Measurements from ENCODE around the gene ABCD4.
"Not testable (repeated sequence)": the region's sequence is repeated elsewhere in the genome, so short reads cannot be mapped to it uniquely, and the experiment has no call there.

ABCD4 gene

DNA sequence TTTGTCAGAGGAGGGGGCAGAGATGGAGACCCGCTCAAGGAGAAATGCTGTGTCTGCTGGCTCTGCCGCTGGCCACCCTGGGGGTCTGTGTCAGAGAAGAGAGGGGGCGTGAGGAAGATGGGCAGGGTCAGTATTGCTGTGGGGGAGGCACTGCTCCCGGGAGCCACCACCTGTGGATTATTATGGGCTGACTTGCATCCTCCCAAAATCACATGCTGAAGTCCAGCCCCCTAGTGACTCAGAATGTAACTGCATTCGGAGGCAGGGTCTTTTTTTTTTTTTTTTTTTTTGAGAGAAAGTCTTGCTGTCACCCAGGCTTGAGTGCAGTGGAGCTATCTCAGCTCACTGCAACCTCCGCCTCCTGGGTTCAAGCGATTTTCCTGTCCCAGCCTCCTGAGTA, 12.3 kb downstream of the ABCD4 start:
- Mint-ChIP-seq H3K36me3 (ENCODE audit: low read depth) (peaks cover 99% of the 10 kb centered on the region), H3K4me1 (ENCODE audit: low read depth) (no peaks in the 10 kb centered on the region), H3K27me3 (no peaks in the 10 kb centered on the region), H3K9me3 (no peaks in the 10 kb centered on the region), H3K4me3 (no peak overlapping the region), H3K27ac (no peak overlapping the region)
- intact Hi-C loops (cut with micrococcal nuclease), result no loop called here

DNA sequence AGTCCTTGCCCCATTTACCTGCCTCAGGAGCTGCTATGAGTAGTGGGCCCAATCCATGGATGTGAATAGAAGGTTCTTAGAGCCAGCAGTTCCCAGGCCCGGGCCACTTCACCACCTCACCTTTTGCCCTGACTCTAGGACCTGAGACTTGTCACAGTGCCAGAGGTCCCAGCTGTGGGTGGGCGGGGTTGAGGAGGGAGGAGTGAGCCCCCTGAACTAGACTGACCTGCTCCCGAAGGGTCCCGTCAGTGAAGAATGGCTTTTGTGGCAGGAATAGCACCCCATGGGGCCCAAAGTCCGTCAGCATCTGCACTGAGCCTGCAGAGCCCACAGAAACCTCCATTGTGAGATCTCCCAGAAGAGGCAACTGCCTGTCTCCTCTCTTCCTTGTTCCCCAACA, 12.9 kb downstream of the ABCD4 start:
- H3K4me1 Mint-ChIP-seq (ENCODE audit: low read depth), result no peaks in the 10 kb centered on the region
- H3K9me3 Mint-ChIP-seq, result no peaks in the 10 kb centered on the region
- H3K36me3 Mint-ChIP-seq (ENCODE audit: low read depth), result peaks cover 96% of the 10 kb centered on the region
- H3K4me3 Mint-ChIP-seq, result no peak overlapping the region
- intact Hi-C loops (cut with micrococcal nuclease), result no loop called here
- H3K27ac Mint-ChIP-seq, result no peak overlapping the region
- no peaks in the 10 kb centered on the region for H3K27me3 Mint-ChIP-seq

DNA sequence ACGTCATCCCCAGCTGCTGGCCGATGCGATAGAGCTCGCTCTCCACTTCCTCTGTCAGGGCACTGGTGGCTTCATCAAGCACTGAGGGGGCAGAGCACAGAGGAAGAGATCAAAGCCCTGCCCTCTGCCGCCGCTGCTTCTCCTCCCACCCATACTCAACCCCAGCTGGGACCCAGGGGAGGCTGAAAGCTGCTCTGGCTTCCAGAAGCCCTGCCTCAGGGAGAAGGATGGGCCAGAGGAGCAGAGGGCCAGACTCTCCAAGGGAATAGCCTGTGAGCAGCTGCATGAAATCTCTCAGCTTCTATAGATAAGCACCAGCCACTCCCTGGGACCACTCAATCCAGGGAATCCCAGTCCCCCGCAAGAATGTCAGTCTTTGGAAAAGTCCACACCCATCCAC, 16.0 kb downstream of the ABCD4 start:
- peaks cover 92% of the 10 kb centered on the region for H3K36me3 Mint-ChIP-seq (ENCODE audit: low read depth)
- intact Hi-C loops (cut with micrococcal nuclease), result no loop called here
- no peak overlapping the region for H3K27ac Mint-ChIP-seq
- H3K4me1 Mint-ChIP-seq (ENCODE audit: low read depth), result no peaks in the 10 kb centered on the region
- H3K4me3 Mint-ChIP-seq, result no peak overlapping the region
- H3K27me3 Mint-ChIP-seq, result no peaks in the 10 kb centered on the region
- no peaks in the 10 kb centered on the region for H3K9me3 Mint-ChIP-seq

DNA sequence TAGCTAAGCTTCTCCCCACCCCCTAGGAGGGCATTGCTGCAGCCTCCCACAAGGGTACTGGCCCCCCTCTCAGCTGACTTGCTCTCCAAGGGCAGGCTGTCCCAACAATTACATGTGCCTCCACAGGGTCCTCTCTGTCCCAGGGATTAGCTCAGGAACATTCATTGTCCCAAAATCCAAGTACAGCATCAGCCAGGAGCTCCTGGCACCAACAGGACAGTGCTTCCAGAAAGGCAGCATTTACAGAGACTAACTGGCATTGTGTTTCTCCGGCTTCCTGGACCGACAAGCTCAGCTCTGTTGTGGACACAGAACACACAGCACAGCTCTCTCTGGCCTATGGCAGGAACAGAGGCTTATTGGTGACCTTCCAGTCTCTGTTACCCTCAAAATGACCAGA, 21.7 kb downstream of the ABCD4 start:
- Mint-ChIP-seq H3K27me3 (no peaks in the 10 kb centered on the region), H3K4me3 (no peak overlapping the region), H3K9me3 (peaks cover 9% of the 10 kb centered on the region), H3K27ac (no peak overlapping the region), H3K36me3 (ENCODE audit: low read depth) (peaks cover 36% of the 10 kb centered on the region), H3K4me1 (ENCODE audit: low read depth) (peaks cover 11% of the 10 kb centered on the region)
- intact Hi-C loops (cut with micrococcal nuclease), result no loop called here

DNA sequence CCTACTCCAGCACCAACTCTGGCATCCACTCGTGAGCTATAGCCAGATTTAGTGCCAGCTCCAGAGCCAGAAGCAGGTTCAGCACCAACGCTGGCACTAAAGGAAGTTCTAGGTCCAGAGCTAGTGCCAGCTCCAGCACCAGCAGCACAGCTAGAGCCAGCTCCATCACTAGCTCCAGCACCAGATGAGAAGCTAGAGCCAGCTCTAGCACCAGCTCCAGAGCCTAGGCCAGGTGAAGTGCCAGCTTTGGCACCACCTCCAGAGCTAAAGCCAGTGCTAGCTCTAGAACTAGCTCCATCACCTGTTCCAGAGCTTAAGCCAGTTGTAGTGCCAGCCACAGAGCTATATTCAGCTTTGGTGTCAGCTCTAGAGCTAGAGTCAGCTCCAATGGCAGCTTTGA, 24.7 kb downstream of the ABCD4 start:
- intact Hi-C loops (cut with micrococcal nuclease), result no loop called here
- H3K27ac Mint-ChIP-seq, result no peak overlapping the region
- H3K9me3 Mint-ChIP-seq, result peaks cover 9% of the 10 kb centered on the region
- H3K4me3 Mint-ChIP-seq, result no peak overlapping the region
- no peaks in the 10 kb centered on the region for H3K27me3 Mint-ChIP-seq
- H3K4me1 Mint-ChIP-seq (ENCODE audit: low read depth), result peaks cover 11% of the 10 kb centered on the region
- H3K36me3 Mint-ChIP-seq (ENCODE audit: low read depth), result peaks cover 8% of the 10 kb centered on the region

DNA sequence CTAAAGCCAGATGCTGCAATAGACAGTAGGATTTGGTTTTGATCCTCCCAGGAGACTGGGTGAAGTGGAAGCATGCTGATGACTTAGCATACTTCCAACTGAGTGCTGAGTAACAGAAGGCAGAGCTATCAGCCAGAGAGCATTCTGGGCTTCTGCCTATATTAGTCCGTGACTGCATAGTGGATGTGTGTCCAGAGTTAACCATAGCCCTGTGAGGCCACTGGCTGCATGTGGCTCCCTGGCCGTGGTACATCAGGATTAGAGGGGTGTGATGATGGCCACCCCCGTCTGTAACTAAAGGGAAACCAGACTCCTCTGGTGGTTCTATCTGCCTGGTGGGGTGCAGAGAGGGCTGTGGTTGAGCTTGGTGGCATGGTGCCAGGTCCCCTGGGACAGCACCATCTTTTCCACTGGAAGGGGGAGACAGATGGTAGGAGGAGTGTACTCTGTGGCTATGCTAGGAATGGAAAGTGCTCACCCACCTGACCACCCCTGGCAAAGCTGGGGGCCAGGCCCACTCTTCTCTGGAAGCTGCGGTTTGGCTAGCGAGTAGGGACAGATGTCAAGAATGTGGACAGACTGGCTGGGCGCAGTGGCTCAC, 27.4 kb downstream of the ABCD4 start:
- intact Hi-C loops (cut with micrococcal nuclease), result no loop called here
- Mint-ChIP-seq H3K27me3 (peaks cover 3% of the 10 kb centered on the region), H3K36me3 (ENCODE audit: low read depth) (no peaks in the 10 kb centered on the region), H3K4me3 (no peak overlapping the region), H3K4me1 (ENCODE audit: low read depth) (peaks cover 11% of the 10 kb centered on the region), H3K9me3 (peaks cover 9% of the 10 kb centered on the region), H3K27ac (no peak overlapping the region)

DNA sequence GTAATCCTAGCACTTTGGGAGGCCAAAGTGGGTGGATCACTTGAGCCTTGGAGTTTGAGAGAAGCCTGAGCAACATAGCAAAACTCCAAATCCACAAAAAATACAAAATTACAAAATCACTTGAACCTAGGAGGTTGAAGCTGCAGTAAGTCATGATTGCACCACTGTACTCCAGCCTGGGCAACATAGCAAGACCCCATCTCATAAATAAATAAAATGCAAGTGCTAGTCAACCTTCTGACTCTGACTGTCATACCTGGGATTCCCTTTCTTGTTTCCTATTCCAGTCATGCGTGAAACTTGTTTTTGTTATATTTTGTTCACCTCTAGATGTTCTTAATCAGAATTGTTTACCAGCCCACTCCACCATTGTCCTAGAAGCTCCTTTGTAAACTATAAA, 31.4 kb downstream of the ABCD4 start:
- Mint-ChIP-seq H3K4me3 (no peak overlapping the region), H3K27me3 (peaks cover 3% of the 10 kb centered on the region), H3K4me1 (ENCODE audit: low read depth) (no peaks in the 10 kb centered on the region), H3K9me3 (no peaks in the 10 kb centered on the region), H3K27ac (no peak overlapping the region), H3K36me3 (ENCODE audit: low read depth) (no peaks in the 10 kb centered on the region)
- intact Hi-C loops (cut with micrococcal nuclease), result no loop called here

DNA sequence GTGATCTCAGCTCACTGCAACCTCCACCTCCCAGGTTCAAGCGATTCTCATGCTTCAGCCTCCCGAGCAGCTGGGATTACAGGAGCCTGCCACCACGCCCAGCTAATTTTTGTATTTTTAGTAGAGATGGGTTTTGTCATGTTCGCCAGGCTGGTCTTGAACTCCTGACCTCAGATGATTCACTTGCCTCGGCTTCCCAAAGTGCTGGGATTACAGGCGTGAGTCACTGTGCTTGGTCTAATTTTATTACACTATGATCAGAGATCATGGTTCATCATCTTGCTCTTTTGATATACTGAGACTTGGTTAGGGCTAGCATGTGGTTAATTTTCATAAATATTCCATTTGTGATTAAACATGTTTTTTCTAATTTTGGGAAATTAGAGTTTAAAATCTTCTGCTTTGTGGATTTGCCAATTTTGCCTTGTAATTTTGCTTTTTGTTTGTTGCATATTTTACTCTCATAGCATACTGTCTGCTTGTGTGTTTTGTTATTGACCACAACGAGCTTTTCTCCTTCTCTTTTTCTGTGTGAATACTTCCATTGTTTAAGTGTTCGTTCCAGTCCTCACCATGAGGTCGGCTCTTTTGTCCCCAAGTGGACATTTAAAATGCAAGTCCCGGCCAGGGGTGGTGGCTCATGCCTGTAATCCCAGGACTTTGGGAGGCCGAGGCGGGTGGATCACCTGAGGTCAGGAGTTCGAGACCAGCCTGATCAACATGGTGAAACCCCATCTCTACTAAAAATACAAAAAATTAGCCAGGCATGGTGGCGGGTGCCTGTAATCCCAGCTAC, 32.2 kb downstream of the ABCD4 start:
- H3K9me3 Mint-ChIP-seq; H3K36me3 Mint-ChIP-seq (ENCODE audit: low read depth); H3K4me3 Mint-ChIP-seq; intact Hi-C loops (cut with micrococcal nuclease); H3K4me1 Mint-ChIP-seq (ENCODE audit: low read depth); H3K27ac Mint-ChIP-seq; H3K27me3 Mint-ChIP-seq: not testable (repeated sequence)

DNA sequence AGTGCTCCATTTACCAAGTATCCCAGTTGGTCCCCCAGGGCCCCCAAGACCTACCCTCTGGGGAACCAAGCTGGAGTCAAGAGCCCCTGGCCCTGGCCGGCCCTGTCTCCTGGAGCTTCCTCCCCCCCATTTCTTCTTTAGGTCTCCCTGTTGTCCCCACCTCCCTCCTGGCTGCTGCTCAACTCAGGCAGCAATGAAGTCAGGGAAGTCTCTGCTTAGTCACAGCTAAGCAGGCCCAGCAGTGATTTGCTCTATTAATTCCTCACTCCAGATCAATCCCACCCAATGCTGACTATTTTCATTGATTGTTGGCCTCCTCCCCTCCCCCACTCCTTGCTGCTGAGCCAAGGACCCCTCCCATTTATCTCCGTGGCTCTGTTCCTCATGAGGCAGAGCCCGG, 35.1 kb downstream of the ABCD4 start:
- no peak overlapping the region for H3K27ac Mint-ChIP-seq
- H3K36me3 Mint-ChIP-seq (ENCODE audit: low read depth), result no peaks in the 10 kb centered on the region
- intact Hi-C loops (cut with micrococcal nuclease), result no loop called here
- H3K27me3 Mint-ChIP-seq, result peaks cover 6% of the 10 kb centered on the region
- no peak overlapping the region for H3K4me3 Mint-ChIP-seq
- no peaks in the 10 kb centered on the region for H3K9me3 Mint-ChIP-seq
- H3K4me1 Mint-ChIP-seq (ENCODE audit: low read depth), result no peaks in the 10 kb centered on the region

DNA sequence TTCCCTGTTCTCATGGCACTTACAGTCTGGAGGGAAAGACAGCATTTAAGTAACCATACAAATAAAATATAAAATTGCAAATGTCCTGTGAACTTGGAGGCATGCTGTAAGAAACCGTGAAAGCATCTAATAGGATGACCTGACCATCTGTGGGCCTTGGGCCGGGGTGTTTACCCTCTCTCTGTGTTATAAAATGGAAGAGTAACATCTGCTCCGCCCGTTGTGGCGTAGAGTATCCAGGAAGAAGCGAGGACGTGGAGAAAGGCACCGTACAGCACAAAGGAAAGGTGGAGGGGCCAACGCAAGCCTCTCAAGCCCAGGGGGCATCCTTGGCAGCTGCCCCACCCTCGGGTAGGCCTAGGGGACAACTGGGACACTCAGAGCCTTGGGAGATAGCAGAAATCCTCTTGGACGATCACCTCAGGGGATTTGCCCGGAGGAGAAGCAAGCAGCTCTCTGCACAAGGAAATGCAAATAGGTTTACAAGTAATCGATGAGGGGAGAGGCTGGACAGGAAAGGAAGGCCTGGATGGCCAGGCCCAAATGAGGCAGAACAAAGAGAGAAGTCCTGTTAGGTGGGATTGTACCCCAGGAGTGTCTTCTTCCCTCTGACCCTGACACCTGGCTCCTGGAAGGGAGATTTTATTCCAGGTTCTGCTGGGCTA, 37.3 kb downstream of the ABCD4 start:
- no peak overlapping the region for H3K27ac Mint-ChIP-seq
- intact Hi-C loops (cut with micrococcal nuclease), result no loop called here
- H3K4me3 Mint-ChIP-seq, result no peak overlapping the region
- H3K36me3 Mint-ChIP-seq (ENCODE audit: low read depth), result no peaks in the 10 kb centered on the region
- H3K27me3 Mint-ChIP-seq, result peaks cover 3% of the 10 kb centered on the region
- no peaks in the 10 kb centered on the region for H3K9me3 Mint-ChIP-seq
- no peaks in the 10 kb centered on the region for H3K4me1 Mint-ChIP-seq (ENCODE audit: low read depth)

DNA sequence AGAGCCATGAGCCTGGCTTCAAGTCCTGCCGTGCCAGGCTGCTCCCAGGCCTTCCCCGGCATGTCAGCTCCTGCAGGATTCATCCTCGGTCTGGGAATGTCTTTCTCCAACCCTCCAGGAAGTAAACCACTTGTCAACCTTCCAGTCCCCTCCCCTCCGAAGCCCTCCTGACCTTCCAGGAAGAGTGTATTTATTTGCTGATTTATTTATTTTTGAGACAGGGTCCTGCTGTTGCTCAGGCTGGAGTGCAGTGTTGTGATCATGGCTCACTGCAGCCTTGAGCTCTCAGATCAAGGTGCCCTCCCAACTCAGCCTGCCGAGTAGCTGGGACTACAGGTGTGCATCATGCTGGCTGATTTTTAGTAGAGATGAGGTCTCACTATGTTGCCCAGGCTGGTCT, 38.8 kb downstream of the ABCD4 start:
- Mint-ChIP-seq H3K27me3 (peaks cover 18% of the 10 kb centered on the region), H3K4me1 (ENCODE audit: low read depth) (no peaks in the 10 kb centered on the region), H3K36me3 (ENCODE audit: low read depth) (no peaks in the 10 kb centered on the region), H3K27ac (no peak overlapping the region), H3K9me3 (no peaks in the 10 kb centered on the region), H3K4me3 (no peak overlapping the region)
- intact Hi-C loops (cut with micrococcal nuclease), result no loop called here

DNA sequence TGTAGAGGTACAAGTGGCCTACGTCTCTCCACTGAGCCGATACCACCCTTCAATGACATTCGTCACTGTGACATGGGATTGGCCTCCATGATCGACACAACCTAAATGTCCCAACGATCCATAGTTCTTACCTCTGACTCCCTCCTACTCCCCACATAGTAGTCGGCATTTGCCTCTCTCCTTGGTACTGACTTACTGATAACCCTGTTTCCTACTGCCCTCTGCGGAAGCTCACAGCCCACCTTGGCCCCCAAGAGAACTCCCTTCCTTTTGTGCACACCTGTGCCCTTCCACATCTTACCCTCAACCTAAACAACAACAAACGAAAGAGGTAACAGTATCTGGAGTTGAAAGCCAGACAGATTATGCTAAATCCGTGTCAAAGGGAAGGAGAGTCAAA, 39.6 kb downstream of the ABCD4 start:
- Mint-ChIP-seq H3K27me3 (peaks cover 26% of the 10 kb centered on the region), H3K4me1 (ENCODE audit: low read depth) (no peaks in the 10 kb centered on the region), H3K36me3 (ENCODE audit: low read depth) (no peaks in the 10 kb centered on the region), H3K27ac (no peak overlapping the region), H3K4me3 (no peak overlapping the region), H3K9me3 (no peaks in the 10 kb centered on the region)
- intact Hi-C loops (cut with micrococcal nuclease), result no loop called here

DNA sequence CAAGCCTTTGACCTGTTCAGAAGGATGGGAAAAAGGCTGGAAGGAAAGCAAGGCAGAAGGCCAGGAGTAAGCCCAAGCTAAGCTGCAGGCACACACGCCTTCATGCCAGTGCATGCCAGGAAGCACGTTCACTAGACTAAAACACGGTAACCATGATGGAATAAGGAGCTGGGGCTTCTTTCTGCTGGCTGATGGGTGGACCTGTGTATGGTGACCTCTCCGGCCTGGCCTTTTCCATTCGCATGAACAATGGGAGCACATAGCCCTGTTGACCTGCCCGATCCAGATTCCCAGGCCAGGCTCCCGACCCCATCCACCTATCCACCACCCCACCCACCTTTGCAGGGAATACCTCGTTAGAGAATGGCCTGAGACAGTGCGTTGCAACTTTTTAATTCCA, 40.7 kb downstream of the ABCD4 start:
- Mint-ChIP-seq H3K27ac (no peak overlapping the region), H3K4me1 (ENCODE audit: low read depth) (peaks cover 2% of the 10 kb centered on the region), H3K9me3 (no peaks in the 10 kb centered on the region), H3K27me3 (peaks cover 33% of the 10 kb centered on the region), H3K36me3 (ENCODE audit: low read depth) (no peaks in the 10 kb centered on the region), H3K4me3 (no peak overlapping the region)
- intact Hi-C loops (cut with micrococcal nuclease), result no loop called here

DNA sequence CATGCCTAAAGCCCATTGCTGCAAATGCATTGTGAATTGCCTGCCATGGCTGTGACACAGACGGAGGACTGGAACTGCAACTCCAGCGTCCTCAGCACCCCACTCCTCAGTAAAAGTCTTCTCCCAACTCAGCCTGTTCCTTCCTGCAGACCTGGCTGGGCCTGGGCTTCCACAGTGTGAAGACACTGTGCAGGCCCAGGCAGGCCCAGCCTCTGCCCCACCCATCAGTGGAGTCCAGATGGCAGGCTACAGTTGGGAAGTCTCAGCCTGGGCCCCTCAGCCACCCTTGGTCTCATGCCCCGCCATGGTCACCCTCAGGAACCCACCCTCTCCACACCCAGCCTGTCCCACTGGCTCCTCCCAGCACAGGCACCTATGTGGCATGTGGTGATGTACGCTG, 41.4 kb downstream of the ABCD4 start:
- Mint-ChIP-seq H3K27me3 (peaks cover 38% of the 10 kb centered on the region), H3K36me3 (ENCODE audit: low read depth) (no peaks in the 10 kb centered on the region), H3K9me3 (no peaks in the 10 kb centered on the region), H3K4me1 (ENCODE audit: low read depth) (peaks cover 6% of the 10 kb centered on the region), H3K4me3 (no peak overlapping the region), H3K27ac (no peak overlapping the region)
- intact Hi-C loops (cut with micrococcal nuclease), result no loop called here
